ENCODE data around the gene SH3RF2.

Gene SH3RF2

DNA sequence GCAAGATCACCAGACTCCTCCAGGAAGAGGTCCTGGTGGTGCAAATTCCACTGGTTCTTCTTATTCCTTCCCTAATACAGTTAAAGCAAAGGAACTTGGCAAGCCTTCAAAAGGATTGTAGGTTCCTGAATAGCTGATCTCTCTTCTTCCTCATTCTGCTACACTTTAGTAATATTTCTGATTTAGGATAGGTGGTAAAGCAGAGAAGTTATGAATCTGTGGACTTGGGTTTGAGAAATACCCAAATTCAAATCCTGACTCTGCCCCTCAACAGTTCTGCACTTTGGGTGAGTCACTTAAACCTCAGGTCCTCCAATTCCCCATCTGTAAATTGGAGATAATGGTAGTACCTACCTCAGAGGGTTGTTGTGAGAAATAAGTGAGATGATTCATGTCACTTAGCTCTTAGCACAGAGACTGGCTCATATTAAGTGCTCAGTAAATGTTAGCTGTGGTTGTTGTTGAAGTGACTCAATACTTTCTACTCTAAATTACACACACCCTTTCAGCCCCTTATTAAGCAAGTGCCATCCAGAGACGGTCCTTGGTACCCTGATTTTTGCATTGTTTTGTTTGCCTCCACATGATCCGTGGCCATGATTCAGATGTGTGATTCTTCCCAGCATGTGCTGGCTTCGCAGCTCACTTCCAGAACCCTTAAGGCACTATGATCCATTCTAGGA lies 5.2 kb downstream of the SH3RF2 start:
- no peak overlapping the region for H3K9ac ChIP-seq (ENCODE audit: low read depth, low read length)
- no peaks in the 10 kb centered on the region for H3K36me3 ChIP-seq (ENCODE audit: insufficient read depth, low read depth, low read length)
- H3K9me3 ChIP-seq (ENCODE audit: insufficient read depth, low read depth, low read length) = no peaks in the 10 kb centered on the region
- H3K27ac ChIP-seq (ENCODE audit: low read length) = no peak overlapping the region
- H3K4me3 ChIP-seq (ENCODE audit: low read length) = no peak overlapping the region
- peaks cover 19% of the 10 kb centered on the region for H3K27me3 ChIP-seq (ENCODE audit: insufficient read depth, low read length)
- peaks cover 29% of the 10 kb centered on the region for H3K4me1 ChIP-seq (ENCODE audit: insufficient read depth, low read length)

DNA sequence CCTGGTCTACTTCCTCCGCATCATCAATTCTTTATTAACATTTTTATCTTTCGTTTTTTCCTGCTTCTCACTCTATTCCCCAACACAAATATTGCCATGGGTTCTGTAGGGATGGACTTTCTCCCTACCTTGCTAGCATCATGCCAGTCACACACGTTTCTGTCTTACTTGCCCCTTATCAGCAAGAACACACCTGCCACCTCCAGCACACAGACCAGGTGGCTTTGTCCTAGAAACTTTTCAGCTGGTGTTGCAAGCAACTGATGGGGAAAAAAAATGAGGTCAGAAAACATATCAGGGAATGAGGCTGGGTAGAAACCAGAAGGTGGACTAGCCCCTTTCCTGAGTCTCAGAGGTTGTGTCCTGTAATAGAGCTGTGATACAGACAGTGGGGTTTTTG lies 5.8 kb downstream of the SH3RF2 start:
- H3K27ac ChIP-seq (ENCODE audit: low read length) = no peak overlapping the region
- H3K9ac ChIP-seq (ENCODE audit: low read depth, low read length) = no peak overlapping the region
- no peaks in the 10 kb centered on the region for H3K36me3 ChIP-seq (ENCODE audit: insufficient read depth, low read depth, low read length)
- H3K4me1 ChIP-seq (ENCODE audit: insufficient read depth, low read length) = peaks cover 24% of the 10 kb centered on the region
- no peaks in the 10 kb centered on the region for H3K9me3 ChIP-seq (ENCODE audit: insufficient read depth, low read depth, low read length)
- H3K27me3 ChIP-seq (ENCODE audit: insufficient read depth, low read length) = peaks cover 18% of the 10 kb centered on the region
- H3K4me3 ChIP-seq (ENCODE audit: low read length) = no peak overlapping the region

DNA sequence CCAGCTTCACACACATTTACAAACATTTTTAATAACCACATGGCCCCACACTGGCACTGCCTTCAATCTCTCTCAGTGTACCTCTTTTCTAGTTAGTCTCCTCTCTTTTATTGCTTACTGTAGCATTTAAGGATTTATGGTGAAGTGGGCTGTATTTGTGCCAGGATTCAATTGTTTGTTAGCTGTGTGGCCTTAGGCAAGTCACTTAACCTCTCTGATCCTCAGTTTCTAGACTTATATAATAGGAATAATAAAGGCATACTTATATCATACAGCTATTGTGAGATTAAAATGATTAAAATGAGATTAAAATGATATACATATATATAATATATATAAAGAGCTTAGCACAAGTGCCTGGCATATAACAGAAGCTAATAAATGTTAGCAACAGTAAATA lies 6.4 kb downstream of the SH3RF2 start:
- H3K4me3 ChIP-seq (ENCODE audit: low read length) = no peak overlapping the region
- no peak overlapping the region for H3K27ac ChIP-seq (ENCODE audit: low read length)
- H3K4me1 ChIP-seq (ENCODE audit: insufficient read depth, low read length) = peaks cover 19% of the 10 kb centered on the region
- no peaks in the 10 kb centered on the region for H3K36me3 ChIP-seq (ENCODE audit: insufficient read depth, low read depth, low read length)
- H3K9me3 ChIP-seq (ENCODE audit: insufficient read depth, low read depth, low read length) = no peaks in the 10 kb centered on the region
- peaks cover 12% of the 10 kb centered on the region for H3K27me3 ChIP-seq (ENCODE audit: insufficient read depth, low read length)
- no peak overlapping the region for H3K9ac ChIP-seq (ENCODE audit: low read depth, low read length)

DNA sequence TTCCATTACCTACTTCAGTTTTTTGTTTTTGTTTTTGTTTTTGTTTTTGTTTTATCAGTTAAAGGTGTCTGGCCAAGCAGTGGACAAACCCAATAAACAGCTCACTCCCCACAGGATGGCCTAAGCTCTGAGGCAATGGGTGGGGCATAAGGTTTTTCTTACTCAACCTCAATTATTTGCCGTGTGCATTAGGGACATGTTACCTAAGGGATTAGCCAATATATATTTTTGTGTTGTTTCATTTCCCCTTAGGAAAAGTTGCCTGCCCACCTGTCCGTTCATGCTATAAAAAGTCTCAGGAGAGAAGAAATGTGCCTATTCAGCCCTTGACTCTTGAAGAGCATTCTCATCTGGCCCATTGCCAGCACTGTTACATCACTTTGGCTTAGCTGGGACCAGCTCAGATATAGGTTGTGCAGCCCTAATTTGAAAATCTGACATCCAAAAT lies 7.3 kb downstream of the SH3RF2 start:
- Histone ChIP-seq H3K4me3 (ENCODE audit: low read length) (no peak overlapping the region), H3K9ac (ENCODE audit: low read depth, low read length) (no peak overlapping the region), H3K4me1 (ENCODE audit: insufficient read depth, low read length) (peaks cover 10% of the 10 kb centered on the region), H3K27me3 (ENCODE audit: insufficient read depth, low read length) (peaks cover 3% of the 10 kb centered on the region; the same call in 1 of the 2 replicates), H3K36me3 (ENCODE audit: insufficient read depth, low read depth, low read length) (no peaks in the 10 kb centered on the region), H3K27ac (ENCODE audit: low read length) (no peak overlapping the region), H3K9me3 (ENCODE audit: insufficient read depth, low read depth, low read length) (no peaks in the 10 kb centered on the region)

DNA sequence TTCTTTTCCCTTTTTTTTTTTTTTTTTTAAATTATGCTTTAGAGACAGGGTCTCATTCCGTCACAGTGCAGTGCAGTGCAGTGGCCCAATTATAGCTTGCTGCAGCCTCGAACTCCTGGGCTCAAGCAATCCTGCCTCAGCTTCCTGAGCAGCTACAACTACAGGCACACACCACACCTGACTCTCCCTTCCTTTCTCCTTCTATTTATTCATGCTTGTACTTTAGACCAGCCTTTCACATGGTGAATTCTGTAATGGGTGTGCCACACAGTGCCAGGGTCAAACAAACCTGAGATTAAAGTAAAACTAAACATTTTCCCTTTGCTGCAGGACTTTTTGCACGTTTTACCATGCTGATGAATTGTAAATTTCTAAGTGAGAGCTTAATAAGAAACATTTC lies 8.0 kb downstream of the SH3RF2 start:
- no peak overlapping the region for H3K9ac ChIP-seq (ENCODE audit: low read depth, low read length)
- no peaks in the 10 kb centered on the region for H3K36me3 ChIP-seq (ENCODE audit: insufficient read depth, low read depth, low read length)
- no peak overlapping the region for H3K27ac ChIP-seq (ENCODE audit: low read length)
- peaks cover 10% of the 10 kb centered on the region for H3K4me1 ChIP-seq (ENCODE audit: insufficient read depth, low read length)
- no peaks in the 10 kb centered on the region for H3K9me3 ChIP-seq (ENCODE audit: insufficient read depth, low read depth, low read length)
- H3K27me3 ChIP-seq (ENCODE audit: insufficient read depth, low read length) = no peaks in the 10 kb centered on the region
- no peak overlapping the region for H3K4me3 ChIP-seq (ENCODE audit: low read length)

DNA sequence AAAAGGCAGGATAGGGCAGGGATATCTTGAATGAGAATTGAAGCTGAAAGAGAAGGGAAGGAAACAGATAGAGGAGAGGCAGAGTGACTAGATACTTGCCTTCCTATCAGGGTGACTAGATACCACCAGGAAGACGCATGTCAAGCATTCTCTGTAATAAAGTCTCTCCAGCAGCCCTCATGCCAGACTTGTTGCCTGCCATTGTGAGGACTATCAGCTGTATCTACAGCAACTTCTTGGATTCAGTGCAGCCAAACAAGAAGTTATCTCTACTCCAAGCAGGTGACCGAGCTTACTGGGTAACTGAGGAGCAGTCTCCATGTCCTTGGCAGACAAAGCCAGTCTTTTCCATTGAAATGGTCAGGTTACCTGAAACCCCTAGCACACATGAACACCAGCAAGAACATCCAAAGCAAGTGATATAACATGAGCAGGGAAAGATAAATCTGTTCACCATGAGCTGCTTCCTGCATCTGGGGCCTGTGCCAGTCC lies 9.3 kb downstream of the SH3RF2 start:
- Histone ChIP-seq H3K4me3 (ENCODE audit: low read length) (no peak overlapping the region), H3K36me3 (ENCODE audit: insufficient read depth, low read depth, low read length) (no peaks in the 10 kb centered on the region), H3K9ac (ENCODE audit: low read depth, low read length) (no peak overlapping the region), H3K27ac (ENCODE audit: low read length) (no peak overlapping the region), H3K4me1 (ENCODE audit: insufficient read depth, low read length) (peaks cover 11% of the 10 kb centered on the region), H3K9me3 (ENCODE audit: insufficient read depth, low read depth, low read length) (no peaks in the 10 kb centered on the region), H3K27me3 (ENCODE audit: insufficient read depth, low read length) (no peaks in the 10 kb centered on the region)

DNA sequence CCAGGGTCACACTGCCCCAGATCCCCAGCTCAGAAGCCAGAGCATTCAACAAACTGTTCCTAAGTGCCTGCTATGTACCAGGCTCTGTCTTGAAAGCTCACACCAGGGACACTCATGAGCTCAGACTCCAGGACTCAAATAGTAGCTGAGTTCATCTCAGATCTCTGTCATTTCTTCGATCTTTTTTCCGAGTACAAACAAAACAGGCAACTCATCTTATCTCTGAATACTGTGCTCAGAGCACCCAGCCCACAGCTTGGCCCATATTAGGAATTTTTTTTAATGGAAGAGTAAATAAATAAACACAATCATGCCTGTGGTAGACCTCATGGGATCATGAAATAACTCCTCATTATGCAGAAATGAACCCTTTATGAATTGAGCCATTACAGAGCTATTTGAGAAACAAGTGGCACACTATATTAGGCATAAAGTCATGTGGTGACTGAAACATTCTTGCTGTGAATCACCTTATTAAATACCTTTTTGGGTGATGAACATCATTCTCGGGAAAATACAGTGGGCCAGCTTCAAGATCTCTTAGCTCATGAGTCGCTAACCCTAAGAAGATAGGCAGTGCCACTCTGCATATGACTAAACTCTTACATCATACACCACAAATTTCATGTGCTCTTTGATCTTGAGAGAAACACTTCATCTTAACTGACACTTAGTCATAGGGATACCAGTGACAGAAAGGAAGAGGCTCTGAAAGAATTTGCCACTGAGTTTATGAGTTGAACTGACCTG lies 9.9 kb downstream of the SH3RF2 start:
- Histone ChIP-seq H3K27me3 (ENCODE audit: insufficient read depth, low read length) (no peaks in the 10 kb centered on the region), H3K4me1 (ENCODE audit: insufficient read depth, low read length) (peaks cover 11% of the 10 kb centered on the region), H3K27ac (ENCODE audit: low read length) (no peak overlapping the region), H3K36me3 (ENCODE audit: insufficient read depth, low read depth, low read length) (no peaks in the 10 kb centered on the region), H3K9me3 (ENCODE audit: insufficient read depth, low read depth, low read length) (no peaks in the 10 kb centered on the region), H3K4me3 (ENCODE audit: low read length) (no peak overlapping the region), H3K9ac (ENCODE audit: low read depth, low read length) (no peak overlapping the region)

DNA sequence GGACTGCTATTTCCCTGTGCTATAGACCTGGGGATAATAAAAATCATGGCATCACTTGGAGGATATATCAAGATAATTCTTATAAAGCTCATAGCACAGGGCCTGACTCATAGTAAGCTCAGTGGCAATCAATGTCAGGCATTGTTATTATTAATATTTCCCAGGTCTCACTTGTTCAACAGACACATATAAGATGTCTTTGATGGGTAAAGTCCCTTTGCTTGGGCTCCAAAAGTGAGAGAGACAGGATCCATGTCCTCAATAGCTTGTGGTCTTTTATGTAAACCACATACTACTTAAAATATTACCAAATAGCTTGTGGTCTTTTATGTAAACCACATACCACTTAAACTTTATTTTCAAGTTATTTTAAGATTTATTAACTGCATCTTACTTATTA lies 11.2 kb downstream of the SH3RF2 start:
- no peak overlapping the region for H3K27ac ChIP-seq (ENCODE audit: low read length)

DNA sequence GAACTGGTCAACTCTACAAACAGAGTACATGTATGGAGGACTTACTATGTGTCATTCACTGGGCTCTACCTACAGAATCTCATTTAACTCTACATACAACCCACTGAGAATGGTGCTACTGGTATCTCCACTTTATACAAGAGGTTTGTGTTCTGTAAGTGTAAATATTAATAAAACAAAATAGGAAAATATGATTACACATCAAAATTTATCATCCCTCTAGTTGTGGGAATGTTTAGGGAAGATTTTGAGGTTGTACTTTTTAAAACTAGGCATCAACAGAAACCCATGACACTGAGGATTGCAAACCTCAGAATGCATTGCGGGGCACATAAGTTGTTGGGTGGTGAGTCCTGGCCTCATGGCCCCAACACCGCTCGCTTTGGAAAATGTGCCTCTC lies 11.7 kb downstream of the SH3RF2 start:
- Histone ChIP-seq H3K27ac (ENCODE audit: low read length) (no peak overlapping the region), H3K27me3 (ENCODE audit: insufficient read depth, low read length) (no peaks in the 10 kb centered on the region), H3K9ac (ENCODE audit: low read depth, low read length) (no peak overlapping the region), H3K4me3 (ENCODE audit: low read length) (no peak overlapping the region), H3K9me3 (ENCODE audit: insufficient read depth, low read depth, low read length) (no peaks in the 10 kb centered on the region), H3K36me3 (ENCODE audit: insufficient read depth, low read depth, low read length) (no peaks in the 10 kb centered on the region), H3K4me1 (ENCODE audit: insufficient read depth, low read length) (peaks cover 11% of the 10 kb centered on the region)

More for the DNA sequence above, 11.2 kb downstream of the SH3RF2 start:
- Histone ChIP-seq H3K27me3 (ENCODE audit: insufficient read depth, low read length) (no peaks in the 10 kb centered on the region), H3K4me3 (ENCODE audit: low read length) (no peak overlapping the region), H3K9ac (ENCODE audit: low read depth, low read length) (no peak overlapping the region), H3K4me1 (ENCODE audit: insufficient read depth, low read length) (peaks cover 11% of the 10 kb centered on the region), H3K36me3 (ENCODE audit: insufficient read depth, low read depth, low read length) (no peaks in the 10 kb centered on the region), H3K9me3 (ENCODE audit: insufficient read depth, low read depth, low read length) (no peaks in the 10 kb centered on the region)

DNA sequence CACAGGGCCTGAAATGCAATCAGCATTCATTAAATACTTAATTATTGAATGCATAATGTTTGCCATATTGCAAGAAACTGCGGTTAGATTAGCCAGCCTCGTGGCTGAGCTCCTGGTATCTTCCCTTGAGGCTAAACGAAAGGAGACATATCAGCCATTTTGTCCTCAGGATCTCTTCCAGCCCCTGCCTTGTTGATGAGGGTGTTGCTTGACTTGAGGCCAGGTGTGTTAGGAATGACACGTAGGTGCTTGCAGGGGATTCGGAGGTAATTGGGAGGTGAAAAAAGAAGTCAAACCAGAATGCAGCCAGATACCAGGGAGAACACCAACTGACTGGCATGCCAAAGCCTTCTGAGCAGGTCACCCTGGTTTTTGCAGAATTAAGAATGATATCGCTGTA lies 12.5 kb downstream of the SH3RF2 start:
- no peaks in the 10 kb centered on the region for H3K27me3 ChIP-seq (ENCODE audit: insufficient read depth, low read length)
- H3K4me3 ChIP-seq (ENCODE audit: low read length) = no peak overlapping the region
- no peak overlapping the region for H3K27ac ChIP-seq (ENCODE audit: low read length)
- H3K9me3 ChIP-seq (ENCODE audit: insufficient read depth, low read depth, low read length) = no peaks in the 10 kb centered on the region
- no peaks in the 10 kb centered on the region for H3K36me3 ChIP-seq (ENCODE audit: insufficient read depth, low read depth, low read length)
- H3K9ac ChIP-seq (ENCODE audit: low read depth, low read length) = no peak overlapping the region
- H3K4me1 ChIP-seq (ENCODE audit: insufficient read depth, low read length) = peaks cover 11% of the 10 kb centered on the region

DNA sequence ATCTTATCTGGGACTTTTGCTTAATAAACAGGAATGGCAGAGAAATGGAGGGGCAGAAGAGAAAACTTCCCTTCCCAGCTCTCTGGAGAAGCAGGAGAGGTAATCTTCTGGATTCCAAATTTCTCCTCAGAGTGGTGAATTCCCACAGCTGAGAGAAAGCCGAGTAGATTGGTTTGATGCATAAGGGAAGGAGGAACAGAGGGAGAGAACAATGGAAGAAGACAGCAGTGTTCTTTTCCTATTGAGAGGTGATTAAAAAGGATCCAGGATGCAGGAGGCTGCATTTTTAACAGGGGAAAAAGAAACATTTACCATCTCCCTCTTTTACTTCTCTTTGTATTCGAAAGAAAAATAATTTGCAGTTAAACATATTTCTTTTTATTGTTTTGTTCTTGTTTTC lies 13.1 kb downstream of the SH3RF2 start:
- no peaks in the 10 kb centered on the region for H3K36me3 ChIP-seq (ENCODE audit: insufficient read depth, low read depth, low read length)
- H3K27me3 ChIP-seq (ENCODE audit: insufficient read depth, low read length) = no peaks in the 10 kb centered on the region
- no peaks in the 10 kb centered on the region for H3K9me3 ChIP-seq (ENCODE audit: insufficient read depth, low read depth, low read length)
- no peak overlapping the region for H3K4me3 ChIP-seq (ENCODE audit: low read length)
- H3K9ac ChIP-seq (ENCODE audit: low read depth, low read length) = no peak overlapping the region
- peaks cover 11% of the 10 kb centered on the region for H3K4me1 ChIP-seq (ENCODE audit: insufficient read depth, low read length)
- no peak overlapping the region for H3K27ac ChIP-seq (ENCODE audit: low read length)

DNA sequence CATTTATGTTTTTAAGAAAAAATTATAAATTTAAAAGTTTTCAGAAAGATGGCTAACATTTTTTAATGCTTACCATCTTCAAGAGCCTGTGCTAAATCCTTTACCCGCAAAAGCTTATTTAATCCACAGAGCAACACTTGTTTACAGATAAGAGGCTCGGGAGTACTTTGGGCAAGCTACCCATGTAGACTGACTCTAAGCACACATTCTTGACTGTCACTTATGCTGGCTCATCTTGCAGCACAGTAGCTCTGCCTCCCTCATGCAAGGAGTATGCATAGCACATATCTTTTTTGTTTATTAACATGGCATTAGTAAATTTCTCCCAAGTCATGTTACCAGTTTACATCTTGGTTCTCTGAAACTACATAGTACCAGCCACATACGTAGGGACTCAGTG lies 14.7 kb downstream of the SH3RF2 start:
- Histone ChIP-seq H3K9me3 (ENCODE audit: insufficient read depth, low read depth, low read length) (no peaks in the 10 kb centered on the region), H3K4me1 (ENCODE audit: insufficient read depth, low read length) (peaks cover 11% of the 10 kb centered on the region), H3K9ac (ENCODE audit: low read depth, low read length) (no peak overlapping the region), H3K4me3 (ENCODE audit: low read length) (no peak overlapping the region), H3K27me3 (ENCODE audit: insufficient read depth, low read length) (no peaks in the 10 kb centered on the region), H3K36me3 (ENCODE audit: insufficient read depth, low read depth, low read length) (no peaks in the 10 kb centered on the region), H3K27ac (ENCODE audit: low read length) (no peak overlapping the region)

All from iPS-20b (cell line).